Measurements from ENCODE around the gene SPOCK3.
"Not testable (repeated sequence)": the region's sequence is repeated elsewhere in the genome, so short reads cannot be mapped to it uniquely, and the experiment has no call there.

SPOCK3 gene

GRCh38 chr4:167234316-167234881 is at the start of gene SPOCK3:
TSS of gene SPOCK3 (minus strand) at chr4:167234494.
- DNase-seq (ENCODE audit: low spot score): peak; percentile 87

GRCh38 chr4:167282171-167282864 is 48.0 kb upstream of the SPOCK3 start:
- DNase-seq (ENCODE audit: low spot score): no peak

GRCh38 chr4:167281545-167281944 is 47.3 kb upstream of the SPOCK3 start:
- not testable (repeated sequence) for DNase-seq (ENCODE audit: low spot score)

- no peak for DNase-seq (ENCODE audit: low spot score)
Measured at GRCh38 chr4:167274351-167274750, 40.1 kb upstream of the SPOCK3 start.

GRCh38 chr4:167265231-167265630 is 30.9 kb upstream of the SPOCK3 start:
- no peak for DNase-seq (ENCODE audit: low spot score)

DNA sequence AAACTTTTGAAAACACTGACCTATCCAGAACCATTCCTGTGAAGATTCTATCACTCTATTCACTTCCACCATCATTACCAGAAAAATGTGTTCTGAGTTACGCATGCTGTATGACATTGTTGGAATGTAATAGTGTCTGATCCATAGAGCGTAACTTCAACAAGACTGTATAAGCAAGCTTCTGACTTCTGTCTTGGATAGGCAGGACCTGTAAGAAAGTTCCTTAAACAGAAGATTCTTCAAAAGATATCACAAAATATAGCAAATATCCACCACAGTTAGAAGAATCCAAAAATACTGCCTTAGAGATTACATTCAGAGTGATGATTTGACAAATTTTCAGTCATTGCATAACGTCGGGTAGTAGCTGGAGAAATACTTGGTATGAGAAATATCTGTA is 14.0 kb upstream of the SPOCK3 start:
- no peak for DNase-seq (ENCODE audit: low spot score)

DNA sequence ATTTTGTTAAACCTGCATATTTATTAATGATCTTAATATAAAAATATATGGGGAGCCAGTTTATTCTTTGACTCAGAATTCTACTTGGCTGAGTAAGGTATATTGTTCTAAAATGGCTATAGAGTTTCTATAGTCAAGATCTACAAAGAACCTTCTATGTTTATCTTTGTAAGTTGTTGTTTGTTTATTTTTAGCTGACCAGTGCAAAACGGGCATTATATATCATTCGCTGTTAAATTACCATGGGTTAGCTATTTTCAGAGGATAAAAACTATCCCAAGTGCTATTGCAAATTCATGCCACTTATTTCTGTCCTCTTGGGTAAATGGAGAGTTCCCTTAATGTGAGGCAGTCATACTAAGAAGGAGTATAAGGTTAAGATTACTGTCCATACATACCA is 5.3 kb upstream of the SPOCK3 start:
- DNase-seq (ENCODE audit: low spot score): no peak

DNA sequence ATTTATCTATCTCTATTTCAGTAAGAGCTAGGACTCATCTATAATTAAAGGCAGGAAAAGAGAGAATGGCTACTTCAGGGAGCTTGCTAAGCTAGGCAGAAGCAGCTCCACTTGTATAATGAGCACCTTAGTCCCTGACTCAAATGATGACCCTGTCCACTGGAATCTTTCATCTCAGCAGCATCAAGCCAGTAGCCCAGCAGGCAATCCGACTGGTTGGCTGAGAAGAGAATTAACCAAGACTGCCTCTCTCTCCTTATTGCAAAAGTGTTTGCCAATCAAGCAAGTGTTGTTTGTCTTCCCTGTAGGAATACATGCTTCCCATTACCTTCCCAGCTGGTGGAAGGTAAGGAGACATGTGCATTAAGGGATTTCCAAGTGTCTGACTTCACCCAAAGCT is 3.9 kb upstream of the SPOCK3 start:
- DNase-seq (ENCODE audit: low spot score): no peak

DNA sequence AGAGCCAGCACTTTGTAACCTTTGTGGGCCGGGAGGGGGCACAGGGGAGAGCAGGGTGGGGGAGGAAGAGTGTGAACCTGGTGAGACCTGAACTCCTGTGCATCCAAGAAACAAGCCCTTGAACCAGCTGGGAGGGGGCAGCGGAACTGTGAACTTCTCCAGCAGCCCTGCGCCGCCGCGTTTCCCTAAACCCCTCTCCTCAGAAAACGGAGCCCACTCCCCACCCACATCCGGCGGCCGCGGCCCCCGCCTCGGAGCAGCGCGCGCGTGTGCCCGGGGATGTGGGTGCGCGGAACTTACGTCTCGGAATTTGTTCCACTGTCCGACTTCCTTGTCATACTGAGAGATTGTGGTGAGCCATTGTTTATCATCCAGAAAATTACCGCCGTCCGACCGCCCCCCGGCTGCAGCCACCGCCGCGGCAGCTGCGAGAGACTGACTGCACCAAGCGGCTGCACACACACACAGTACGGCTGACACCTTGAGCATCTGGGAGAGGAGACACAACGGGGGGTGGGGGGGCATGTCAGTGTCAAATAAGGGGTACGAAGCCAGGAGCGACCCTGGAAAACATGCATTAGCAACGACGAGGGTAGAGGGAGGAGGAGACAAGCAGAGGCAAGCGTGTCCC is 494 bp downstream of the SPOCK3 start:
- peak; percentile 70 for DNase-seq (ENCODE audit: low spot score)

DNA sequence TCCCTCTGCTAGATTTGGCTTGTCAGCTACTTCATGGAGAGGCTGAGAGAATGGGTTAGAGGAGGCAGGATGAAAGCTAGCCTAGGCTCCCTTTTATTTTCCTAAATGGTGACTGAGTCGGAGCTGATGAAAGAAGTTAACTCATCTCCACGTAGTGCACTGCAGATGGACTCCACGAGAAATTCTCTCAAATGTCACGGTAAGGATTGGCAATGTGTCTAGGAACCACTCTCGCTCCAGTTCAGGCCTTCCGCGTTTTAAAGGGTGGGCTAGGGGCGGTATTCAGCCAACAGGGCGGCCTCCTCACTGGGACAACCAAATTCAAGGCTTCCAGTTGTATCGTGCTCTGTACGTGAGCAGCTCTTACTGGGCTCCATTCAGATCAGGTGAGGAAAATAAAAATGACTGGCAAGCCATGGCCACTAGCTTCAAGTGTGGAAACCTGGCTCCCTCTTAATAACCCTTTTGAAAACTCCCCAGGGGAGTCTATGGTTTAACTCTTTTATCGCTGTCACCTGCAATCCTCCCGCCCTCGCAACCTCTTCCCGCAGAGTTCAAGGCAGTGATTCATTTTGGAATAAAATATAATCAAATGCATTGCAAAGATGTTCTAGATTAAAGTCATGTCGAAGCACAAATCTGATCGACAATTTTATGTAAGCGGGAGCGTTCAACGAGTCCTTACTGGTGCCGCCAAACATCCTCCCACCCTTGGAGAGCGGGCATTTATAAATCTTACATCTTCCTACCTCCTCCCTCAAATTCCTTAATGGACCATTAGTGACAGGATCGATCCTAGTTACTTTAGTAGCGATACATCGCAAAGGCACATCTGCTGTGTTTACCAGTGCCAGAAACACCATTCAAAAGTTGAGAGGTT is 1.2 kb downstream of the SPOCK3 start:
- DNase-seq (ENCODE audit: low spot score): peak; percentile 60

- DNase-seq (ENCODE audit: low spot score): no peak
Measured at GRCh38 chr4:167230744-167231143, 3.5 kb downstream of the SPOCK3 start.

DNA sequence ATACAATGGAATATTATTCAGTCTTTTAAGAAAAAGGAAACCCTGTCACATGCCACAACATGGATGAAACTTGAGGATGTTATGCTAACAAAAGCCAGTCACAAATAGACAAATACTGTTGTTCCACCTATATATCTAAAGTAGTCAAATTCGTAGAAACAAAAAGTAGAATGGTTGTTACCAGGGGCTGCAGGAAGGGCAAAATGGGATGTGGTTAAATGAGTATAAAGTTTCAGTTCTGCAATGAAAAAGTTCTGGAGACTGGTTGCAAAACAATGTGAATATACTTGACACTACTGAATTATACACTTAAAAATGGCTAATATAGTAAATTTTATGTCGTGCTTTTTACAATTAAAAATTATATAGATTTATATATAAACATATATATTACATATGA is 12.2 kb downstream of the SPOCK3 start:
- DNase-seq (ENCODE audit: low spot score): no peak

DNA sequence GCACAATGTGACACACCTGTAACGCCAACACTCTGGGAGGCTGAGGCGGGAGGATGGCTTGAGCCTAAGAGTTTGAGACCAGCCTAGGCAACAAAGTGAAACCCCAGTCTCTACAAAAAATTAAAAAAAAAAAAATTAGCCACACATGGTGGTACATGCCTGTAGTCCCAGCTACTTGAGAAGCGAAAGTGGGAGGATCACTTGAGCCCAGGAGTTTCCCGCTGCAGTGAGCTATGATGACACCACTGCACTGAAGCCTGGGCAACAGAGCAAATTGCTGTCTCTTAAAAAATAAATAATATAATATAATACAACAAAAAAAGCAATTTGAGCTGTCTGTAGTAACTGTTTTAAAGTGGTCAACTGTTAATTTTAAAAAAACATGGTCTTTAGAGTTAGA is 13.2 kb downstream of the SPOCK3 start:
- DNase-seq (ENCODE audit: low spot score): no peak

DNA sequence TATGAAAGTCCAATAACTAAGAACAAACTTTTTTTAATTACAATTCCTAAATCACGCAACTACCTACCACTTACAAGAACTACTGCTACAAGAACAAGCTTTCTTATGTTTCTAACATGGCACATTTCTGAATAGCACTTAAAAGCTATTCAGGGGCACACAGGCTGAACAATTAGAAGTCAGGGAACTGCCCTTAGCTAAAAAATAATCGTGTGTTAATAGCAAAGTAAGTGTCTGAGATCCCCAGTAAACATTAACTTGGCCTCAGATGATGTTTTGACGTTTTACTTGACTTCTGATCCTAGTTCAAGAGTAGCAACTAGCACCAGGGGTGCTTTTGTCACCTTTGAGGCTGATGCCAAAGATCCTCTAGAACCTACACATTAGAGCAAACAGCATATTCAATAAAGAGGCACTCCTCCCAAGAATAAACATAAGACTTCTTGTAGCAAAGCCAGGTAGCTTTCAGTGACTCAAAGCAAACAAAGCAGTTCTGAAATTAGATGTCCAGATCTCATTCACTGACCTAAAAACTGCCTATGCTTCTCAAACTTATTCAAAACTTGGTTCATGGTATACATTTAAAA is 16.2 kb downstream of the SPOCK3 start:
- no peak for DNase-seq (ENCODE audit: low spot score)

GRCh38 chr4:167216783-167217182 is 17.5 kb downstream of the SPOCK3 start:
- no peak for DNase-seq (ENCODE audit: low spot score)

DNA sequence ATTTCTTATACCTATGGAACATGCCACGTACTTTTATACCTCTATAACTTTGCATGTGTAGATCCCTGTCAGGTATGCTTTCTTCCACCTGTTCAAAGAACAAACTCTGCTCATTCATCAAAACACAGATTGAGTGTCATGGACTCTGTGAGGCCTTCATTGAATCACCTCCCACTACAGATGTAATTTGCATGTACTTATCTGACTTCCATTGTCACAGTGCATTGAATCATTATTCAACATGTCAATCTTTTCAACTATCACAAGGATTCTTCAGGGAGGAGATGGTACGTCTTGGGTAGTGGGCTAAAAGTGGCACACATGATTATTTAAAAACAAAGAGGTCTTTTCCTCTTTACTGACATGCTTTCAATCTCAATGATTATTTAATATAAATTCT is 24.1 kb downstream of the SPOCK3 start:
- DNase-seq (ENCODE audit: low spot score): no peak

DNA sequence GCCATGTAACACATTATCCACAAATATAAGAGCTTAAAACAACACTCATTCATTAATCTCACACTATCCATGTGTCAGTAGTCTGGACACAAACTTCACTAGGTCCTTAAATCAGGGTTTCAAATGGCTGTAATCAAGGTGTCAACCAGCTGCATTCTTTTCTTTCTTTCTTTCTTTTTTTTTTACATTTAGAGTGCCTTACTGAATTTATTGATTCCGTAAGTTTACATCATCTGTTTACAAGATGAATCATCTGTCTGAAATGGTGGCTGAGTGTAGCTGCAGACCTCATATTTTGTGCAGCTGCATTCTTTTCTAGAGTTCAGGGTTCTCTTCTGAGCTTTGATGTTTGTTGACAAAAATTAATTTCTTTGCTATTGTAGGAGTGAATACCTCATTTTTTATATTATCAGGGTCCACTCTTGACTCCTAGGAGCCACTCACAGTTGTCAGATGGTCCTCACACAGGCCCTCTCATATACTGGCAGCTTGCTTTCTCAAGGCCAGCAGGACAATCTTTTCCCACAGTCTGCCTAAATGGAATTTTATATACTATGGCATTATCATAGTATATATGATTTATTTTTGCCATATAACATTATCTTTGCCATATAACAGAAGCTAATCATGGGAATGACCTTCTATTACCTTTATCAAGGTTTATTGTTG is 37.8 kb downstream of the SPOCK3 start:
- no peak for DNase-seq (ENCODE audit: low spot score)

DNA sequence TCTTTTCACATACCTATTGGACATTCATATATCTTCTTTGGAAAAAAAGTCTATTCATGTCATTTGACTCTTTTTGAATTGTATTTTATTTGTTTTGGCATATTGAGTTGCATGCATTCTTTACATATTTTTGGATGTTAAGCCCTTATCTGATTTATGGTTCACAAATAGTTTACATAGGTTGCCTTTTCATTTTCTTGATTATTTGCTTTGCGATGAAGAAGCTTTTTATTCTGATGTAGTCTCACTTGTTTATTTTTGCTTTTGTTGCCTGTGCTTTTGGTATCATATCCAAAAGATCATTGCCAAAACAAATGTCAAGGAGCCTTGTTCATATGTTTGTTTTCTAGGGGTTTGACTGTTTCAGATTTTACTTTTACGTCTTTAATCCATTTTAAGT is 43.9 kb downstream of the SPOCK3 start:
- no peak for DNase-seq (ENCODE audit: low spot score)

DNA sequence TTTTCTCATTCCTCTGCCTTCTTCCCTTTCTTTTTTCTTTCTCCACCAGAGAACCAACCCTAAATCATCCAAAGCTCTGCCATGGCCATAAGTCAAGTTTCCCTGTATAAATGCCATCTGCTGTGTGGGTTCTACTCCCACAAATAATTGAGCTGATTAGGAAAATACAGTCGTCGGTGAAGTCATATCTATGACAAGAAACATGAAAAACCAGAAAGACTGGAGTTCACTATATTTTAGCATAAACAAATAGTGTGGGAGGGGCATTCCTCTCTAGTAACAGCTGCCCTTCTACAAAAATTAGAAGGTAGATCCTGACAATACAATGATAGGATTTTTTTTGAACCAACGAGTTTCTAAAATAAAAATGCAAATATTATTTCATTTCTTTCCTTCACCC is 48.8 kb downstream of the SPOCK3 start:
- DNase-seq (ENCODE audit: low spot score): no peak

DNA sequence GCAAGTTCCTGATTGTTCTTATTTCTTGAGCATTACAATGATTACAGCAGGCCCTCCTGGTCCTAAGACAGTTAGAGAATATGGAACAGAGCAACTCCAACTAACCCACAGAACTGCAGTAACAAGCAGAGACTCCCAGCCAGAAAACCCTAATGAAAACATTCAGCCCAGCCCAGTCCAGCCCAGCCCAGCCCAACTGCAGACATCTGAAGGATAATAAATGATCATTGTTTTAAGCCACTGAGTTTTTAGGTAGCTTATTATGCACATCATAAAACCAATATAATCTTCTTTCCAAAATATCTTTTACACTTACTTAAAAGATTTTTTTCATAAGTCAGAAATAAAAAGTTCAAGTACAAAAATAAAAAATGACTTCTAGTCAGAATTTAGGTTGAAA is 51.3 kb downstream of the SPOCK3 start:
- DNase-seq (ENCODE audit: low spot score): peak; percentile 29

DNA sequence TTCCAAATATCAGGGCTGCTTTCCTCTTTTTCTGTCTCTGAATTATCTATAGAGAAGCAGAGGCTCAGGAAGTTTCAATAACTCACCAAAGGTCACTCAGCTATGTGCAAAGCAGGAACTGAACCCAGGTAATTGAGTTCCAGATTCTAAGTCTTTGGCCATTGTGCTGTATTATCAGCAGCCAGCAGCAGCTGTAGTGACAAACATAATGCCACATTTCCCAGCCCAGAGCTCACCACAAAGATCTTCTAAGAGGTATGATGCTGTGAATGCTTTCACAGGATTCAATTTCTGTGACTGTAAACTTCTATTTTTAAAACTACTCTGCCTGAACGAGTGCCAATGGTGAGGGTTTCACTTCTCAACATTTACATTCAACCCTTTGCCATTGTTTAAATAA is 56.4 kb downstream of the SPOCK3 start:
- DNase-seq (ENCODE audit: low spot score): no peak

Measured in putamen (tissue), 1 donor.